GM21619 (cell line): ENCODE measurements around the gene PAQR9.

Experiments used
- ATAC-seq: cut with Tn5 transposase; IDR thresholded peaks from one replicate; pipeline ENCODE4 v1.9.1; 2021; ENCODE audit not compliant: unreplicated experiment

Gene PAQR9

DNA sequence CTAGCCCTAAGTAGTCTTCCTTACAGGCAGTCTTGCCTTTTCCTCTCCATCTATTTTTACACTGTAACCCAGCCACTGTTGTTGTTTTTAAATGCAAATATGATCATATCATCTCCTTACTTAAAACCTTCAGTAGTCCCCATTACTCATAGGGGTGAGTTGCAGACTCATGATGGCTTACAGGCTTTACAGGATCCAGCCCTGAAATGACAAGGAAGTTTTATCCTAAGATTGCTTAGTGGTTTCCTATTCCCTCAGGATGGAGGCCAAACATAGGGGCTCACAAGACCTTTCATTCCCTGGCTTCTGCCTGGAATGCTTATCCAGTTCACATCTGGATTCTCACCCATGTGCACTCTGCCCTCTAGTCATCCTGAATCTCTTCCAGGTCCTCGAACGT, 46.9 kb downstream of the PAQR9 start:
- no peak for ATAC-seq

DNA sequence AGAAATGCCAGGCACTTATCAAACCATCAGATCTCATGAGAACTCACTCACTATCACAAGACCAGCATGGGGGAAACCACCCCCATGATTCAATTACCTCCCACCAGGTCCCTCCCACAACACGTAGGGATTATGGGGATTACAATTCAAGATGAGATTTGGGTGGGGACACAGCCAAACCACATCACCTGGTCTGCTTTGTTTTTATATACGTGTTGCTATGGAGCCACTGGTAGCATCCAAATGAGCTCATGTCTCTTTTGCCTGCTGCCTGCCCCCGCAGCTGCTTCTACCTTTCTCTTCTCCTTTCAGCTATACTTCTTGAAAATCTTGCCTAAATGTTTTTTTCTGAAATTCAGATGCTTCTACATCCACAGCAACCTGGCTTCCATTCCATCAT, 47.8 kb downstream of the PAQR9 start:
- ATAC-seq: no peak

DNA sequence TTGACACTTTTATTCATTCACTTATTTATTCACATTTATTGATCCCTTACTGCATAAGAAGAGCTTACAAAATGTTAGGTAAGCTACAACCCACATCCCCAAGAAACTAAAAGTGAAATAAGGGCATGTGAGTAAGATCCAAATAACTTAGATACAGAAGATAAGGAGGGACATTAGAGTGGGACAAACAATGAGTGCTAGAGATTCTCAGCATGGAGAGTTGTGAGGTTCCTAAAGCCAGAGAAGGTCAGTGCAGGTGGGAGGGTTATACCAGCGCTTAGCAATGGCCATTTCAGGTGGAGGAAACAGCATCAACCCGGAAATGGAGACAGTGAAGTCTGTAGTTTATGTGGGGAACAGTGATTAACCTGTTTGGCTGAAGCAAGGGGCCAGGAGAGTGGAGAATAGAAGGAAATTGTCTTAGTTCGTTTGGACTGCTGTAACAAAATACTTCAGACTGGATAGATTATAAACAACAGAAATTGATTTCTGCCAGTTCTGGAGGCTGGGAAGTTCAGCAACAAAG, 49.1 kb downstream of the PAQR9 start:
- ATAC-seq: no peak

DNA sequence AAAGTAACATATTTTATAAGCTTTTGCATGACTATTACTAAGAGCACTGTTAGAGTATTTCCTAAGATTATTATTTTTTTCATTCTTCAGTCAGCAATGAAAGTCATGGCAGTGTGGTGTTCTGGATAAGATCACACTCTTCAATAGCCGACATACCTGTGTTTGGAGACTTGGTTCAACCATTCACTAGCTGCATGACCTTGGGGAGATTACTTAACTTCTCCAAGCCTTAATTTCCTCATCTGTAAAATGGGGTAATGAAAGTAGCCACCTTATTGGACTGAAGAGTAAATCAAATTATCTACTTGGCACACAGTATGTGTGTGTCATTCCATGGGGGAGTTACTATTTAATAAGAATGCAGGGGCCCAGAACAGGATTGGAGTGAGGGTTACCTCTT, 50.0 kb downstream of the PAQR9 start:
- ATAC-seq: no peak

DNA sequence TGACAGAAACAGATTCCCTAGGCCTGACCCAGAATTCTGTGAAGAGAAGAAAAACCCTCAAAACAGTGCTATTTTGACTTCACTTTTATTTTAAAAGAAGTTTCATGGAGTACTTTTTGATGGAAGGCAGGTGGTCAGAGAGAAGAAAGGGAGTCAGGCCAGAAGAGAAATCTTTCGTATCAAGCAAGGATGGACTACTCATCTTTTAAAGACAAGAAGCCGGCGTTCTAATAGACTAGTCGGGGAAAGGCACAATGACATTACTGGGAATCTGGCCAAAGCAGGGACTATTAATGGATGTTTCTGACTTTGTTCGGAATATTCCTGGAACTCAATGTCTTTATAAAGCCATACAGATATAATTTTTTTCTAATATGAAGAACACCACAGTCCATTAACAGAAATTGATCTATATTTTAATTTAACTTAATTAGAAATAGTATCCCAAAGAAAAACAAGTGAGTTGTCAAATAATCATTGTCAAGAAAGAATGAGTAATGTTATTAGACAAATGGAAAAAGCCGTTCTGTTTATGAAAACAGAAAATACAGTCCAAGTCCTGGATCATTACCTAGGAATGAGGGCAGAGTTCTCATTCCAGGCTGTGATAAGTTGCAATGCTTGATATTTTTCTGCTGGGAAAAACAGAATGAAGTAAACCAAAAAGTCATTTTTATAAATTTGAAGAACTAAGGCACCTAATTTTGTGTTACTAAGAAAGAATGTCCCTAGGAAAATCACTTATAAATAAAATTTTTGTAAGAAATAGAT, 50.9 kb downstream of the PAQR9 start:
- no peak for ATAC-seq
